GM18951 (cell line): ENCODE results near the gene HGF.

ENCODE experiments used
- POLR2A ChIP-seq: IDR thresholded peaks from 4 replicates; pipeline ENCODE4 v1.6.1; 2011; ENCODE audit warnings: mild to moderate bottlenecking; ENCODE audit not compliant: insufficient read length, insufficient read depth; ENCODE audit errors: extremely low read depth
- in situ Hi-C: fragments of 300-500 bp; cut with MboI; formaldehyde crosslinking; loops from one replicate; pipeline ENCODE4 v1.12.0; 2022; ENCODE audit warnings: low sequenced_read_pairs, mixed read lengths, inconsistent platforms; ENCODE audit not compliant: unreplicated experiment

The HGF gene

DNA sequence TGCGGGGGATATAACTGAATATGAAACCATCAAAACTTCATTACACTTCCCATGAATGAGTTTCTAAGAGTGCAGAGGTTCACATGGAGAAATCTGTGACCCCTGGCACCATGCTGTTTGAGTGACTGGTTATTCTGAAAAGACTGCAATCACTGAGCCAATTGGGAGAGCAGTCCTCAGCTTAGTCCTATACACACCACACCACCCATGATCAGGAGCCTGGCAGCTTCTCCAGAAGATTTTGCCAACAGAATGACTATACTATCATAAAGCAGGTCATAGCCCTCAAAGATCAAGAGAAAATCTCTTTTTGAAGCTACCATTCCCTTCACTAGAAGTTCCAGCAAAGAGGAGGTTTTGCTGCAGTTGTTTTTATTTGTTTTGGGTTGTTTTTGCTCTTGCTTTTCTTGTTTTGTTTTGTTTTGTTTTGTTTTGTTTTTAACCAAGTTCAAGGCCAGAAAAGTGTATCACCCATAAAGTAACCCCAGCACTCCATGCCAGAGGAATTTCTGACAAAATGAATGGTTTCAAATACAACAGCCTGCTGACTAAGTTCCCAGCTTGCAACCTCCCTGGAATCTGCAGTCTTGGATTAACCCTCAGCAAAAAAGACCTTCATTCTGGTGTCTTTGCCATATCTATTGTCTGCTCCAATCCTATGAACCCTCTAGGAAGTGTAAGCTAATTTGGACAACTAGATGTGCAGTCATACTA lies 19.7 kb upstream of the HGF start:
- in situ Hi-C loops = no loop called here
- TF ChIP-seq POLR2A = no peak

DNA sequence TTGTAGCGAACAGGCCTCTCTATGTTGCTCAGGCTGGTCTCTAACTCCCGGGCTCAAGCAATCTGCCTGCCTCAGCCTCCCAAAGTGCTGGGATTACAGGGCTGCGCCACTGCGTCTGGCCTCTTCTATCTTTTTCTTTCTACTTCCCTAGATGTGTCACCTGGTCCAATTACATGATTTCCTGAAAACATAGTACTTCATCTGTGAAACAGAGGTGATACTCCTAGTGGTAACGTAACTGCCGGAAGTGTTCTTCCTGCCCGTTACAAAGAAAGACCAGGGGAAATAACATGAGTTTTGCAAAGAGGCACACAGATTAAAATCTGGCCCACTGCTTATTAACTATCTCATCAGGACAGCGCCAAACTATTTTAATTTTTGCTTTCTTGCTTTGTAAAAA lies 18.4 kb upstream of the HGF start:
- no peak for TF ChIP-seq POLR2A
- in situ Hi-C loops = no loop called here

DNA sequence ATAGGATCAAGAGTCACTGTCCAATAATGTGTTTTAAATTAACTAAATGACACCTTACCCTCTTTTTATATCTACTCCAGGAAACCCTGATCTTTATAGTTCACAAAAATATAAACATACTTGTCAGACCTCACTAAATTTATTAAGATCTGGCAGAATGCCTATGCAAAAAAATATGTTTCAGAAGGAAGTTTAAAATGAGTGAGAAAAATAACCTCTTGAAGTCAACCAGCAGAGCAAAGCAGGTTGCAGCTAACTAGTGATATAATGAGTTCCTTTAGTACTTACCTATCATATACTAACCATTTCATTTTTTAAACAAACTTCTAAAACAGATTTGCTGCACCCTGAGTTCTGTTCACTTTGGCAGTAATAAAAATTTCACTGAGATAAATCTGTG lies 14.0 kb upstream of the HGF start:
- in situ Hi-C loops = no loop called here
- TF ChIP-seq POLR2A = no peak

DNA sequence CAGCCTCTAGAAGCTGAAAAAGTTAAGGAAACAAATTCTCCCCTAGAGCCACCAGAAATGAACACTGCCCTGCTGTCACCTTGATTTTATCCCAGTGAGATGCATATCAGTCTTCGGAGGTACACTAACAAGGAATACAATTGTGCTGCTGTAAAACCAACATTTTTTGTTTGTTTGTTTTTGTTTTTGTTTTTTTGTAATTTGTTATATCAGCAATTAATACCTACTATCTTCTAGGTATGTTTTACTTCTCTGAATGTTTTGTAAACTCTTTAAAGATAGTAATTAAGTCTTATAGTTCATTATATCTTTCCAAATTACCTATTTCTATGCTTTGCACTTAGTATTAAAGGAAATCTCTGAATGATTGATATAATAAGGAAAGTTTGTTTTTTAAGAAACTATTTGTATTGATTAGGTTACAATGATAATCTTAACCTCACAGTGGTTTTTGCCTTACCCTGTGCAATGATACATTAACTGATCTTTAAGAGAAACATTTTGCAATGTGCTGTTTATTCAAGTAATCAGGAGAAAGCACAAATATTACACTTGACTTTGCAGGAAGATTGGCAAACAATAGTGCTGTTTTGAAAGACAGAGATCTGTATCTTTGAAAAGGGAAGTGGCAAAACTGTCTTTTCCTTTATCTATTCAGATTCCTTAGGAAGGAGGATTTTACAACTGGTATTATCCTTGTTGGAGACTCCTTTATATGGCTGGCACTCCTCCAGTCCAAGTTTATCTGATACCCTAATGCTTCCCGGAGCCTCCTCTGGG lies 11.3 kb upstream of the HGF start:
- in situ Hi-C loops = no loop called here
- no peak for TF ChIP-seq POLR2A

DNA sequence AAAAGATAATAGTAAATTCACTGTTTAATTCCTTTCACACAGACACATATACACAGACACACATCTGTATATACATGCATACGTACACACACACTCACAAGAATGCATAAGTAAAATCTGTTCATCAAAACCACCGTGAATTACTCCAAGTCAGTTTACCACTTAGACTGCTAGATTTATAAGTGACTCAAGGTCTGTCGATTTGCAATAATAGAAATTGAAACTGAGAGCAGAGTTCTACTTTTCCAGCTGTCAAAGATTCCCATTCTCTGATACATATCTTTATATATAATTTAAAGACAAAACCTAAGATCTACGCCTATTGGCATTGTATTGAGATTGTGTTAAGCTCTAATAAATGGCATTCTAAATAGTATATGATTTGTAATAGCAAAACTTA lies 9.9 kb upstream of the HGF start:
- in situ Hi-C loops = no loop called here
- TF ChIP-seq POLR2A = no peak

DNA sequence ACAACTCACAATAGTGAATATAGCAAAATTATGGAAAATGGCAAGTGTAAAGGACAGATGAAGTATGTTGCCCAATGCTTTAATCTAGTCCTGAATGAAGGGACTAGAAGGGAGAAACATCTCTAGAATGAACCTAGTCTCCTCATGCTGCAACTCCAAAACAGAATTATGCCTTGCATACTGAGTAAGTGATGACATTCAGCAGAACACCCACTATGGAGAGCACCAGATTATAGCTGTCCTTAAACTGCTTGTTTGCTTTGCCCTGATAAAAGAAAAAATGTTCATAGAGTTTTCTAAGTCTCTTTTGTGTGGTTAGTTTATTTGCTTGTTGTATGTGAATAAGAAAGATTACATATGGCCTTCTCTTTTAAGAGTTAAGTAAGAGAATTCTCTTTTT lies 7.8 kb upstream of the HGF start:
- in situ Hi-C loops = no loop called here
- no peak for TF ChIP-seq POLR2A

DNA sequence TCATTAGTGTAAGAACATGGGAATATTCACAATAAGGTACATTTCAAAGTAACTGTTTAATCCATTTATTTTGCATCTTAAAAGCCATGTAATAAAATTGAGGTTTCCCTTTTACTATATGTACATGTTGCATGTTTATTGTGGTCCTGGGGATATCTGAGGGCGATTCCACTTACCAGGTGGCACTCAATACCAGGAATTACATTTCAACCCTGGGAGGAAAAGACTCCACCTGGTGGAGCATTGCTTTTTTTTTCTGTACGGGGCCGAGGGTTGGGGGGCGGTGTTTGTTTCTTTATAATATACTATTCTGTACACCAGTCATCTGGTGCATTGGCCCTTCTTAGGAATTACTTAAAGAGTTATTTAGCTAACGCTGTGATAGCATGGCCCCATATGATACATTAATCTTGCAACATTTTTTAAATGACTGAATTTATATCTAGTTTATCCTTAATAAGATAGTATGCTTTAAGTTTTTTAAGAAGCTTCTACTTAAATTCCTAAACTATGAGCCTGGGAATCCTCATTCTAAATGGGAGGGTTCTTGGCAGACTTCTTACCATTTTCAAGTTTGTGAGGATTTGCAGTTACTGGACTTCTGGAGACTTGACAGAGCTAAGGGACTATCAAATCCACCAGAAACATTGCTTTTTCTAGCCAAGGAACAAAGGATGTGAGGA lies 7.2 kb upstream of the HGF start:
- TF ChIP-seq POLR2A = no peak
- in situ Hi-C loops = no loop called here

DNA sequence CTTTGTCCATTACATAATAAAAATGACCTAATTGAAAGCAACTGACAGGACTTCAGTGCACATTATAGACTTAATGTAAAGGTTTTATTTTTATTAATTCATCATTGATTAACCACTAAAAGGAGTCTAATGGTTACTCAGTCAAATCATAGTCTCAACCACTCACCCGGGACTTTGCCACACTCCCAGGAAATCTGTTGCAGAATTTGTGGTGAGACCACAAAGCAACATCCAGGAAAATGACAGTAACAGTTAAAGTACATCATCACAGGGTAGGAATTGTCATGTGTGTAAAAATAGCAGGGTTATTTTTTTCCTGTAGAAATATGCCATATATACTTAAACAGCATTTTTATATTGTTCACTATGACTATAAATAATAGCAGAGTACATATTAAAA lies 6.3 kb upstream of the HGF start:
- TF ChIP-seq POLR2A = no peak
- in situ Hi-C loops = no loop called here

DNA sequence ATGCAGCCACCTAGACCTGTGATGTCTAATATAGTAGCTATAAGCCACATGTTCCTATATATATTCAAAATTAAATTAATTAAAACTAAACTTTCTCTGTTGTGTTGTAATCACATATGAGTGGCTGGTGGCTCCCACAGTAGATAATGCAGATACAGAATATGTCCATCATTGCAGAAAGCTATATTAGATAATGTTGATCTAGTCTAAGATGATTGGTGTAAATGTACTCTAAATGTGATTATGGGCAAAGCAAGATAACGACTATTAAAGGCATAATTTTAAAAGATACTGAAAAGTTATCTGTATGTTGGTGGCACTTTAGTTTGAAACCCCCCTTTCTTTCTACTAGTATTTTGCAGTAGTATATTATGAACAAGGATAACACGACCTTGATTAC lies 5.7 kb upstream of the HGF start:
- no peak for TF ChIP-seq POLR2A
- in situ Hi-C loops = no loop called here

DNA sequence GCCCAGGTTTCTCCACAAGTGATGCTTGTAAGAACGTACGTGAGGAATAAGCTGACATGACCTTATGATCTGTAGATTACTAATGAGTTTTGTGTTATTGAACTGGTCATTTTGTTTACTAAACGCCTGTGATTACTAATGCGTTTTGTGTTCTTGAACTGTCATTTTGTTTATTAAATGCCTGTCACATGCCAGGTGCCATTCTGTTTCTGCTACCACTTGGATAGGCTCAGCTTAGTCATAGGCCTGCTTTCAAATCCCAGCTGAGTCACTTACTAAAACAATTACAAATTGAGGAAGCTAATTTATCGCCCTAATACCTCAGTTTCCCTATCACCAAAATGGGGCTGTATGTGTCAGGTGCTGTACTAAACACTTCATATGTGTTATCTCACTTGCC lies 4.7 kb upstream of the HGF start:
- no peak for TF ChIP-seq POLR2A
- in situ Hi-C loops = no loop called here

DNA sequence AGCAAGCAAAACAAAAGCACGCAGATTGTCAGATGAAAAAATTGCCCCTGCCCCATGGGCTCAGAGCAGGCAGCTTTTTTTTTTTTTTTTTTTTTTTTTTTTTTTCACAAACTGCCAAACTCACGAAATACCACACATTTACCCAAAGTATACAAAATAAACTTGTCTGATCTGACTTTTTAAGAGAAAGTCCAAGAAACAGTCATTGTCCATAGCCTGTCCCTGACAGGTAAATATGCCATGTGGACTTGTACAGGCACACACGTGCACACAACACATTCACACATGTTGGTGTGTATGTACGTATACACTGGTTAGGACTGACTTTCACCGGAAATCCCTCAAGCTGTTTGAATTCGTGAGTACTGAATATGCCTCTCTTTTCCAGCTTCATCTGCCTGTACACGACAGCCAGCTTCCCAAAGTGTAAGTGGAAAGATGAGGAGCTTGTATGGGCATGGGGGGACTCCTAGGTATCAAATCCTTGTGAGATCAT lies 929 bp upstream of the HGF start:
- in situ Hi-C loops = no loop called here
- TF ChIP-seq POLR2A = no peak

DNA sequence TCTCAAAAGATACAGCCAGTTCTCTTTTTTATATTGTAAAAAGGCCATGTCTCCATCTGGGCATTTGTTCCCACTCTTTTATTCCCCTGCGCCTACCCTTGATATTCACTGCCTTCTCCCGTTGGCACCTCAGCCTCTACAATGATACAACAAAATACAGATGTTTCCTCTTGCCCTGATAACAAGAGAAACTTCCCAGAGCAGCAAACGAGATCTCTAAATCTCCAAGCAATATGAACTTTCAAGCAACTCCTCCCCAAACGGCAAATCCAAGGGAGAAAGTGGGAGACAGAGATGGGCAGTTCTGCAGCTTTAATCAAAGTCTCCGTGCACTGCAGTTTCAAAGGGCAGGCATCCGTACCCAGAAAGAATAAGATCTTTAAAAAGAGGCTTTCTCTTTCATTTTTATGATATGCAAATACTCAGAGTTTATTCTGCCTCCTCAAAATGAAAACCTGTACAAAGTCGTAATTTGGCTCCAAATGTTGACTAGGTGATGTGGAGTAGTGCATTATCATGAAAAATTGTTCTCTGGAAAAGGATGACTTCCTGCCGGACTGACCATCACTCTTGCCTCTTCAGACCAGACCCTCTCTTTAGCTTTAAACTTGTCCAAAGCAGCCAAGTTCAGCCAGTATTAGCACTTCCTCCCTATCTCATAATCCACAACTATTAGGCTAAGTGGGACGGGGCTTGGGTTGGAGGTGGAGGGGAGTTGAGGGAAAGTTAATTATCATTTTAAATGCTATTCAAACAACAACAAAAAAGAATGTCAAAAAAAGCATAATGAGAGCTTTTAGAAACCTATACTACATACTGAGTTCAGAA lies 682 bp downstream of the HGF start:
- no peak for TF ChIP-seq POLR2A
- in situ Hi-C loops = no loop called here

DNA sequence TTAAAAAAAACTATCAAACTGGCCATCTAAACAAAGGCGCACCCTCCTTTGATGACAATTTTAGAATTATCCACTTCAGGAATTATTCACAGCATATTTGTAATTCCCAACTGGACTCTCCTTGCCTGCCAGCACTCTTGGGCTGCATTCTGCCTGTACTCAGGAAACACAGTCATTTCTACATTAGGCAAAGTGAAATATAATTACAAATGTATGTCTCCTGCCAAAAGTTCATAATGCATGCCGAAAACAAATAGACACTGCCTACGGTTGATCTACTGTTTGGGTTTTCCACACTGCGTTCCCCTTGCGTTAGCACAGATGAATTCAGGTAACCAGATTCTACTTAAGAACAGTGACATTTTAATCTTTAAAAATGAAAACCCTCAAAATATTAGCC lies 1.9 kb downstream of the HGF start:
- in situ Hi-C loops = no loop called here
- no peak for TF ChIP-seq POLR2A
